Duodenal mucosa (tissue), 2 donors: ENCODE results near the gene RAPGEFL1.

Source experiments
- H3K27ac ChIP-seq: one replicate; pipeline ENCODE4 v1.7.0; 2013; ENCODE audit warnings: low read depth, low read length
- H3K27me3 ChIP-seq, 2 donors: one replicate each; pipeline ENCODE4 v1.7.0; 2013; ENCODE audit warnings: low read length in 2 of 2, control low read depth in 1 of 2; ENCODE audit not compliant: insufficient read depth in 2 of 2, control insufficient read depth in 1 of 2
- H3K36me3 ChIP-seq, 2 donors: one replicate each; pipeline ENCODE4 v1.7.0; 2013; ENCODE audit warnings: low read length in 2 of 2, control low read depth in 1 of 2; ENCODE audit not compliant: insufficient read depth in 2 of 2, control insufficient read depth in 1 of 2
- H3K4me1 ChIP-seq, 2 donors: one replicate each; pipeline ENCODE4 v1.7.0; 2013; ENCODE audit warnings: low read length in 2 of 2, control low read depth in 1 of 2; ENCODE audit not compliant: insufficient read depth in 2 of 2, control insufficient read depth in 1 of 2
- H3K4me3 ChIP-seq, 2 donors: one replicate each; pipeline ENCODE4 v1.7.0; 2013; ENCODE audit warnings: low read length in 2 of 2, low read depth in 1 of 2
- H3K9ac ChIP-seq, 2 donors: one replicate each; pipeline ENCODE4 v1.7.0; 2013; ENCODE audit warnings: low read length in 2 of 2, low read depth in 1 of 2
- H3K9me3 ChIP-seq, 2 donors: one replicate each; pipeline ENCODE4 v1.7.0; 2013; ENCODE audit warnings: low read length in 2 of 2, control low read depth in 1 of 2; ENCODE audit not compliant: control insufficient read depth in 1 of 2

RAPGEFL1 gene

GRCh38 chr17:40181205-40181604, 3.9 kb downstream of the RAPGEFL1 start:
- peak overlapping the region; percentile 39 to 47 for H3K4me3 ChIP-seq
- H3K36me3 ChIP-seq: no peaks in the 10 kb centered on the region
- peak overlapping the region; percentile 36 to 88 for H3K9ac ChIP-seq
- H3K4me1 ChIP-seq: peaks cover 30 to 35% of the 10 kb centered on the region in 2 donors
- H3K9me3 ChIP-seq: no peaks in the 10 kb centered on the region
- H3K27me3 ChIP-seq: no peaks in the 10 kb centered on the region
- peak overlapping the region; percentile 71 for H3K27ac ChIP-seq

GRCh38 chr17:40182606-40183005, 5.3 kb downstream of the RAPGEFL1 start:
- H3K27me3 ChIP-seq: no peaks in the 10 kb centered on the region
- H3K9ac ChIP-seq: no peak overlapping the region
- H3K36me3 ChIP-seq: peaks cover 0 to 2% of the 10 kb centered on the region in 2 donors
- H3K4me1 ChIP-seq: peaks cover 23 to 27% of the 10 kb centered on the region in 2 donors
- no peak overlapping the region for H3K27ac ChIP-seq
- no peak overlapping the region for H3K4me3 ChIP-seq
- no peaks in the 10 kb centered on the region for H3K9me3 ChIP-seq

GRCh38 chr17:40187238-40187637, 10.0 kb downstream of the RAPGEFL1 start:
- Histone ChIP-seq H3K9ac (no peak overlapping the region), H3K9me3 (no peaks in the 10 kb centered on the region)

GRCh38 chr17:40188694-40189093, 11.4 kb downstream of the RAPGEFL1 start:
- Histone ChIP-seq H3K36me3 (peaks cover 3 to 33% of the 10 kb centered on the region in 2 donors), H3K4me1 (peaks cover 7 to 16% of the 10 kb centered on the region in 2 donors), H3K9me3 (no peaks in the 10 kb centered on the region)

More at GRCh38 chr17:40187238-40187637, 10.0 kb downstream of the RAPGEFL1 start:
- Histone ChIP-seq H3K4me3 (no peak overlapping the region), H3K27me3 (no peaks in the 10 kb centered on the region), H3K4me1 (peaks cover 7 to 16% of the 10 kb centered on the region in 2 donors), H3K36me3 (peaks cover 3 to 18% of the 10 kb centered on the region in 2 donors), H3K27ac (no peak overlapping the region)

GRCh38 chr17:40190197-40191021, 13.1 kb downstream of the RAPGEFL1 start:
- peaks cover 0 to 10% of the 10 kb centered on the region in 2 donors for H3K4me1 ChIP-seq
- no peaks in the 10 kb centered on the region for H3K27me3 ChIP-seq
- peaks cover 3 to 36% of the 10 kb centered on the region in 2 donors for H3K36me3 ChIP-seq
- no peak overlapping the region for H3K9ac ChIP-seq
- H3K4me3 ChIP-seq: peak overlapping the region in 1 of 2 donors; percentile 70
- H3K27ac ChIP-seq: no peak overlapping the region
- no peaks in the 10 kb centered on the region for H3K9me3 ChIP-seq

More at GRCh38 chr17:40188694-40189093, 11.4 kb downstream of the RAPGEFL1 start:
- Histone ChIP-seq H3K27me3 (no peaks in the 10 kb centered on the region), H3K4me3 (no peak overlapping the region), H3K9ac (no peak overlapping the region), H3K27ac (no peak overlapping the region)

- no peaks in the 10 kb centered on the region for H3K9me3 ChIP-seq
- peaks cover 3 to 36% of the 10 kb centered on the region in 2 donors for H3K36me3 ChIP-seq
- H3K4me1 ChIP-seq: peaks cover 0 to 10% of the 10 kb centered on the region in 2 donors
- no peak overlapping the region for H3K27ac ChIP-seq
- H3K27me3 ChIP-seq: no peaks in the 10 kb centered on the region
- H3K4me3 ChIP-seq: peak overlapping the region; percentile 56 to 70
- no peak overlapping the region for H3K9ac ChIP-seq
Observed at GRCh38 chr17:40191237-40192208, 14.3 kb downstream of the RAPGEFL1 start.

- peaks cover 0 to 10% of the 10 kb centered on the region in 2 donors for H3K4me1 ChIP-seq
- H3K36me3 ChIP-seq: peaks cover 3 to 33% of the 10 kb centered on the region in 2 donors
- H3K27me3 ChIP-seq: no peaks in the 10 kb centered on the region
- no peak overlapping the region for H3K9ac ChIP-seq
- H3K4me3 ChIP-seq: no peak overlapping the region
- H3K27ac ChIP-seq: no peak overlapping the region
- no peaks in the 10 kb centered on the region for H3K9me3 ChIP-seq
Observed at GRCh38 chr17:40192961-40193360, 15.7 kb downstream of the RAPGEFL1 start.

GRCh38 chr17:40194821-40195220, 17.6 kb downstream of the RAPGEFL1 start:
- peaks cover 0 to 23% of the 10 kb centered on the region in 2 donors for H3K36me3 ChIP-seq
- no peak overlapping the region for H3K4me3 ChIP-seq
- no peaks in the 10 kb centered on the region for H3K9me3 ChIP-seq
- no peaks in the 10 kb centered on the region for H3K27me3 ChIP-seq
- H3K4me1 ChIP-seq: peaks cover 0 to 10% of the 10 kb centered on the region in 2 donors
- H3K27ac ChIP-seq: no peak overlapping the region
- H3K9ac ChIP-seq: no peak overlapping the region

GRCh38 chr17:40197550-40197949, 20.3 kb downstream of the RAPGEFL1 start:
- Histone ChIP-seq H3K4me3 (no peak overlapping the region), H3K9me3 (no peaks in the 10 kb centered on the region), H3K36me3 (peaks cover 0 to 14% of the 10 kb centered on the region in 2 donors), H3K9ac (no peak overlapping the region), H3K27me3 (no peaks in the 10 kb centered on the region), H3K27ac (no peak overlapping the region), H3K4me1 (peaks cover 0 to 6% of the 10 kb centered on the region in 2 donors)
